Measurements from ENCODE around the gene SKI. TPM values are rescaled to one million over a fixed set of nuclear protein-coding genes. Genes with fewer than 3 reads are reported as not detected.
A peak's percentile ranks its signal among the peaks of the same experiment; 100 is the strongest.

SKI gene
- total RNA-seq, 1 experiment from 2014 or later, result 89.5 TPM

GRCh38 chr1:2310332-2311183, 82.4 kb downstream of the SKI start:
- Mint-ChIP-seq H3K36me3 (ENCODE audit: insufficient read depth in 1 of 3, low read depth in 3 of 3) (peaks cover 17 to 28% (median 24%) of the 10 kb centered on the region in 3 experiments; a peak in 6 of 7 replicates), H3K27me3 (ENCODE audit: low read depth) (peaks cover 1% of the 10 kb centered on the region; the same call in 1 of the 2 replicates), H3K9me3 (no peaks in the 10 kb centered on the region), H3K27ac (peak overlapping the region in 1 of 3 experiments; percentile 88; a peak in 2 of 7 replicates), H3K4me1 (peaks cover 0 to 23% of the 10 kb centered on the region in 2 experiments; a peak in 2 of 4 replicates), H3K4me3 (no peak overlapping the region)
- Histone ChIP-seq H2BK5ac (ENCODE audit: insufficient read length, low read length) (no peak overlapping the region), H3K4me1 (ENCODE audit: insufficient read depth, low read length) (no peaks in the 10 kb centered on the region), H3K9me3 (ENCODE audit: control insufficient read depth, low read depth, low read length) (no peaks in the 10 kb centered on the region), H3K4ac (ENCODE audit: low read depth, low read length) (no peak overlapping the region), H3K4me2 (ENCODE audit: insufficient read depth, insufficient read length, low read length) (no peak overlapping the region), H3K27me3 (ENCODE audit: insufficient read depth, low read length) (no peaks in the 10 kb centered on the region), H2BK120ac (ENCODE audit: low read depth, low read length, poor library complexity, severe bottlenecking) (no peak overlapping the region), H2AFZ (ENCODE audit: low read length) (no peak overlapping the region), H2AK5ac (ENCODE audit: insufficient read length, low read length) (no peak overlapping the region), H3K23ac (ENCODE audit: insufficient read length, low read depth, low read length) (no peak overlapping the region), H3K14ac (ENCODE audit: insufficient read depth, low read length) (no peak overlapping the region), H3K27ac (ENCODE audit: insufficient read length, low read depth, low read length) (no peak overlapping the region), H4K20me1 (ENCODE audit: control insufficient read depth, insufficient read depth, insufficient read length) (no peaks in the 10 kb centered on the region), H3K79me1 (ENCODE audit: insufficient read depth, low read depth, low read length, poor library complexity, severe bottlenecking) (no peaks in the 10 kb centered on the region), H3K18ac (ENCODE audit: insufficient read length, low read depth, low read length) (no peak overlapping the region), H3K56ac (ENCODE audit: insufficient read length, low read depth, low read length) (no peak overlapping the region), H3T11ph (ENCODE audit: low read length) (no peak overlapping the region), H3K9ac (ENCODE audit: extremely low read depth, insufficient read length, low read length) (no peak overlapping the region), H4K91ac (ENCODE audit: insufficient read length, low read depth, low read length) (no peak overlapping the region), H4K5ac (ENCODE audit: insufficient read length, low read depth, low read length) (no peak overlapping the region), H2BK15ac (ENCODE audit: low read depth, low read length) (no peak overlapping the region), H3K79me2 (ENCODE audit: insufficient read depth, low read length) (no peaks in the 10 kb centered on the region), H2BK12ac (ENCODE audit: insufficient read length, low read depth, low read length) (no peak overlapping the region), H3K23me2 (ENCODE audit: insufficient read length, low read depth, low read length, poor library complexity, severe bottlenecking) (no peaks in the 10 kb centered on the region), H2BK20ac (ENCODE audit: low read depth, low read length, poor library complexity, severe bottlenecking) (no peak overlapping the region), H4K8ac (replicated peaks; ENCODE audit: insufficient read length, low read depth, low read length) (no peak overlapping the region)
- no peak for TF ChIP-seq CTCF (conservative IDR thresholded peaks at IDR 0.05)
- no CpG with 5 or more reads among the region's 28 CpGs for WGBS (ENCODE audit: extremely low coverage, insufficient read length, low lambda C conversion rate)
- no peak for DNase-seq
